ENCODE results near the gene SCART1. TPM values are rescaled to one million over a fixed set of nuclear protein-coding genes. Genes with fewer than 3 reads are reported as not detected.

The SCART1 gene
- total and polyA plus RNA-seq, 7 experiments from 2014 or later, result 0.03 to 8.6 (median 4.4) TPM; not detected in 1

- CTCF ChIA-PET, result no interaction called here
- Histone ChIP-seq H3K9me3 (ENCODE audit: control insufficient read depth in 2 of 3, low read length in 3 of 3) (no peaks in the 10 kb centered on the region), H3K27ac (ENCODE audit: low read depth, low read length) (no peak overlapping the region), H3K36me3 (ENCODE audit: control insufficient read depth in 2 of 3, insufficient read depth in 3 of 3, low read length in 3 of 3) (no peaks in the 10 kb centered on the region), H3K27me3 (ENCODE audit: control insufficient read depth in 2 of 2, insufficient read depth in 2 of 2, low read length in 2 of 2) (no peaks in the 10 kb centered on the region), H3K4me3 (ENCODE audit: low read length) (no peak overlapping the region), H3K4me1 (ENCODE audit: control insufficient read depth in 2 of 2, insufficient read depth in 2 of 2, low read length in 2 of 2) (peaks cover 0 to 19% of the 10 kb centered on the region in 2 donors)
- Mint-ChIP-seq H3K4me3 (no peak overlapping the region), H3K4me1 (peaks cover 6 to 21% (median 11%) of the 10 kb centered on the region in 7 donors), H3K36me3 (peaks cover 0 to 17% (median 6%) of the 10 kb centered on the region in 5 donors), H3K27me3 (peaks cover 0 to 4% (median 0%) of the 10 kb centered on the region in 5 donors), H3K9me3 (peaks cover 0 to 13% (median 5%) of the 10 kb centered on the region in 11 donors), H3K27ac (no peak overlapping the region)
- ATAC-seq, result no peak
- DNase-seq, result no peak
- intact Hi-C loops (cut with micrococcal nuclease), result no loop called here
- POLR2A ChIA-PET, result no interaction called here
Observed at GRCh38 chr10:133473270-133473669, 19.5 kb downstream of the SCART1 start.

GRCh38 chr10:133474027-133474426, 20.3 kb downstream of the SCART1 start:
- Histone ChIP-seq H3K4me3 (ENCODE audit: low read length) (no peak overlapping the region), H3K4me1 (ENCODE audit: control insufficient read depth in 2 of 2, insufficient read depth in 2 of 2, low read length in 2 of 2) (peaks cover 0 to 19% of the 10 kb centered on the region in 2 donors), H3K27me3 (ENCODE audit: control insufficient read depth in 2 of 2, insufficient read depth in 2 of 2, low read length in 2 of 2) (no peaks in the 10 kb centered on the region), H3K36me3 (ENCODE audit: control insufficient read depth in 2 of 3, insufficient read depth in 3 of 3, low read length in 3 of 3) (no peaks in the 10 kb centered on the region), H3K9me3 (ENCODE audit: control insufficient read depth in 2 of 3, low read length in 3 of 3) (no peaks in the 10 kb centered on the region), H3K27ac (ENCODE audit: low read depth, low read length) (no peak overlapping the region)
- Mint-ChIP-seq H3K9me3 (peaks cover 0 to 12% (median 3%) of the 10 kb centered on the region in 11 donors), H3K27ac (no peak overlapping the region), H3K4me1 (peaks cover 6 to 21% (median 11%) of the 10 kb centered on the region in 7 donors), H3K4me3 (no peak overlapping the region), H3K27me3 (peaks cover 0 to 3% (median 0%) of the 10 kb centered on the region in 5 donors), H3K36me3 (peaks cover 0 to 13% (median 4%) of the 10 kb centered on the region in 5 donors)
- no peak for DNase-seq
- CTCF ChIA-PET, result no interaction called here
- ATAC-seq, result no peak
- intact Hi-C loops (cut with micrococcal nuclease), result no loop called here
- POLR2A ChIA-PET, result no interaction called here

- DNase-seq, result no peak
- Histone ChIP-seq H3K4me1 (ENCODE audit: control insufficient read depth in 2 of 2, insufficient read depth in 2 of 2, low read length in 2 of 2) (peaks cover 0 to 19% of the 10 kb centered on the region in 2 donors), H3K4me3 (ENCODE audit: low read length) (no peak overlapping the region), H3K27ac (ENCODE audit: low read depth, low read length) (no peak overlapping the region), H3K36me3 (ENCODE audit: control insufficient read depth in 2 of 3, insufficient read depth in 3 of 3, low read length in 3 of 3) (no peaks in the 10 kb centered on the region), H3K9me3 (ENCODE audit: control insufficient read depth in 2 of 3, low read length in 3 of 3) (no peaks in the 10 kb centered on the region), H3K27me3 (ENCODE audit: control insufficient read depth in 2 of 2, insufficient read depth in 2 of 2, low read length in 2 of 2) (no peaks in the 10 kb centered on the region)
- peaks cover 0 to 3% (median 0%) of the 10 kb centered on the region in 5 donors for H3K27me3 Mint-ChIP-seq
- peak overlapping the region in 2 of 9 donors; percentile 3 to 69 for H3K27ac Mint-ChIP-seq
- ChIA-PET CTCF (no interaction called here), POLR2A (no interaction called here)
- H3K36me3 Mint-ChIP-seq, result peaks cover 0 to 9% (median 0%) of the 10 kb centered on the region in 5 donors
- intact Hi-C loops (cut with micrococcal nuclease), result no loop called here
- ATAC-seq, result no peak
- peaks cover 0 to 8% (median 0%) of the 10 kb centered on the region in 11 donors for H3K9me3 Mint-ChIP-seq
- H3K4me1 Mint-ChIP-seq, result peaks cover 6 to 21% (median 11%) of the 10 kb centered on the region in 7 donors
- H3K4me3 Mint-ChIP-seq, result peak overlapping the region in 1 of 10 donors; percentile 38
Observed at GRCh38 chr10:133474665-133475424, 21.1 kb downstream of the SCART1 start.

- Histone ChIP-seq H3K4me3 (ENCODE audit: low read length) (no peak overlapping the region), H3K27ac (ENCODE audit: low read depth, low read length) (no peak overlapping the region), H3K4me1 (ENCODE audit: control insufficient read depth in 2 of 2, insufficient read depth in 2 of 2, low read length in 2 of 2) (peaks cover 0 to 19% of the 10 kb centered on the region in 2 donors), H3K36me3 (ENCODE audit: control insufficient read depth in 2 of 3, insufficient read depth in 3 of 3, low read length in 3 of 3) (no peaks in the 10 kb centered on the region), H3K9me3 (ENCODE audit: control insufficient read depth in 2 of 3, low read length in 3 of 3) (no peaks in the 10 kb centered on the region), H3K27me3 (ENCODE audit: control insufficient read depth in 2 of 2, insufficient read depth in 2 of 2, low read length in 2 of 2) (no peaks in the 10 kb centered on the region)
- intact Hi-C loops (cut with micrococcal nuclease), result no loop called here
- ATAC-seq, result peak; percentile 64
- peaks cover 6 to 21% (median 11%) of the 10 kb centered on the region in 7 donors for H3K4me1 Mint-ChIP-seq
- peak overlapping the region in 2 of 9 donors; percentile 3 to 69 for H3K27ac Mint-ChIP-seq
- peak overlapping the region in 1 of 10 donors; percentile 38 for H3K4me3 Mint-ChIP-seq
- peaks cover 0 to 3% (median 0%) of the 10 kb centered on the region in 11 donors for H3K9me3 Mint-ChIP-seq
- no peaks in the 10 kb centered on the region for H3K27me3 Mint-ChIP-seq
- DNase-seq, result no peak
- peaks cover 0 to 5% (median 0%) of the 10 kb centered on the region in 5 donors for H3K36me3 Mint-ChIP-seq
- CTCF ChIA-PET, result no interaction called here
- POLR2A ChIA-PET, result no interaction called here
Observed at GRCh38 chr10:133475425-133475734, 21.6 kb downstream of the SCART1 start.

- intact Hi-C loops (cut with micrococcal nuclease), result no loop called here
- H3K9me3 Mint-ChIP-seq, result peaks cover 0 to 1% (median 0%) of the 10 kb centered on the region in 11 donors
- H3K4me1 Mint-ChIP-seq, result peaks cover 6 to 21% (median 11%) of the 10 kb centered on the region in 7 donors
- POLR2A ChIA-PET, result no interaction called here
- H3K27me3 Mint-ChIP-seq, result no peaks in the 10 kb centered on the region
- H3K36me3 Mint-ChIP-seq, result peaks cover 0 to 5% (median 0%) of the 10 kb centered on the region in 5 donors
- H3K36me3 ChIP-seq (ENCODE audit: control insufficient read depth in 2 of 3, insufficient read depth in 3 of 3, low read length in 3 of 3), result no peaks in the 10 kb centered on the region
- H3K27ac ChIP-seq (ENCODE audit: low read depth, low read length), result no peak overlapping the region
- ATAC-seq, result peak; percentile 68
- no peaks in the 10 kb centered on the region for H3K9me3 ChIP-seq (ENCODE audit: control insufficient read depth in 2 of 3, low read length in 3 of 3)
- no peaks in the 10 kb centered on the region for H3K27me3 ChIP-seq (ENCODE audit: control insufficient read depth in 2 of 2, insufficient read depth in 2 of 2, low read length in 2 of 2)
- no peak overlapping the region for H3K4me3 ChIP-seq (ENCODE audit: low read length)
- peak overlapping the region in 1 of 10 donors; percentile 17 for H3K4me3 Mint-ChIP-seq
- DNase-seq, result no peak
- CTCF ChIA-PET, result no interaction called here
- peaks cover 0 to 19% of the 10 kb centered on the region in 2 donors for H3K4me1 ChIP-seq (ENCODE audit: control insufficient read depth in 2 of 2, insufficient read depth in 2 of 2, low read length in 2 of 2)
- peak overlapping the region in 1 of 9 donors; percentile 68 for H3K27ac Mint-ChIP-seq
Observed at GRCh38 chr10:133475821-133476640, 22.3 kb downstream of the SCART1 start.

GRCh38 chr10:133476641-133476990, 22.9 kb downstream of the SCART1 start:
- intact Hi-C loops (cut with micrococcal nuclease), result no loop called here
- Histone ChIP-seq H3K9me3 (ENCODE audit: control insufficient read depth in 2 of 3, low read length in 3 of 3) (no peaks in the 10 kb centered on the region), H3K27me3 (ENCODE audit: control insufficient read depth in 2 of 2, insufficient read depth in 2 of 2, low read length in 2 of 2) (no peaks in the 10 kb centered on the region), H3K4me3 (ENCODE audit: low read length) (no peak overlapping the region), H3K36me3 (ENCODE audit: control insufficient read depth in 2 of 3, insufficient read depth in 3 of 3, low read length in 3 of 3) (no peaks in the 10 kb centered on the region), H3K4me1 (ENCODE audit: control insufficient read depth in 2 of 2, insufficient read depth in 2 of 2, low read length in 2 of 2) (peaks cover 0 to 19% of the 10 kb centered on the region in 2 donors), H3K27ac (ENCODE audit: low read depth, low read length) (no peak overlapping the region)
- H3K27me3 Mint-ChIP-seq, result peaks cover 0 to 4% (median 0%) of the 10 kb centered on the region in 5 donors
- H3K9me3 Mint-ChIP-seq, result peaks cover 0 to 2% (median 0%) of the 10 kb centered on the region in 11 donors
- DNase-seq, result no peak
- no peak overlapping the region for H3K4me3 Mint-ChIP-seq
- no peak overlapping the region for H3K27ac Mint-ChIP-seq
- H3K4me1 Mint-ChIP-seq, result peaks cover 6 to 21% (median 11%) of the 10 kb centered on the region in 7 donors
- ChIA-PET POLR2A (no interaction called here), CTCF (no interaction called here)
- H3K36me3 Mint-ChIP-seq, result peaks cover 0 to 5% (median 0%) of the 10 kb centered on the region in 5 donors
- no peak for ATAC-seq

Data from naive thymus-derived CD4-positive, alpha-beta T cell (primary cell).